ENCODE data around the gene KLHL18. TPM values are rescaled to one million over a fixed set of nuclear protein-coding genes. Genes with fewer than 3 reads are reported as not detected.
"Not testable (repeated sequence)": the region's sequence is repeated elsewhere in the genome, so short reads cannot be mapped to it uniquely, and the experiment has no call there.

KLHL18 gene
- total RNA-seq, 3 donors from 2014 or later = 48.8 to 55.0 (median 52.4) TPM

DNA sequence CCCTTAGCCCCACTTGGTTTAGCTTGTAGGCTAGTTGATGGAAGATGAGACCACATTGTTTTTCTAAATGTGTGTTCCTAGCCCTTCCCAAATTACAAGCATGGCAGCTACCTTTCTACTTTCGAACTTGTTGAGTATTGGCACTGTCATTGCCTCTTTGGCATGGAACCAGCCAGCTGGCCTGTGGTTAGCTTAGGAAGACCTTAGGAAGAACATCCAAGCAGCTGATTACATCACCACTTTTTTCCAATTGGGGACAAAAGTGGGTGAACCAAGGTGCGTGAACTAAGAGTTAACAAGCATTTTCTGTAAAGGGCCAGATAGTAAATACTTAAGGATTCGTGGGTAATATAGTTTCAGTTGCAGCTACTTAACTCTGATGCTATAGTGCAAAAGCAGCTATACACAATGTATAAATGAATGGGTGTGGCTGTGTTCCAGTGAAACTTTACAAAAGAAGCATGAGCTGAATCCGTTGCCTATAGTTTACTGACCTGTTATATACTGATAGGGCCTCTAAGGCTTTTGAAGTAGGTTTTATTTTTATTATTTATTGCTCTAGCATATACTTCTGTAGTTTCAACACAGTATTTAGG lies 8.5 kb downstream of the KLHL18 start:
- no peak for DNase-seq
- Mint-ChIP-seq H3K4me1 (ENCODE audit: low read depth) (peaks cover 24% of the 10 kb centered on the region), H3K9me3 (no peaks in the 10 kb centered on the region), H3K36me3 (ENCODE audit: insufficient read depth) (peaks cover 39% of the 10 kb centered on the region), H3K27me3 (ENCODE audit: low read depth) (no peaks in the 10 kb centered on the region), H3K4me3 (no peak overlapping the region)
- no peak for ATAC-seq

DNA sequence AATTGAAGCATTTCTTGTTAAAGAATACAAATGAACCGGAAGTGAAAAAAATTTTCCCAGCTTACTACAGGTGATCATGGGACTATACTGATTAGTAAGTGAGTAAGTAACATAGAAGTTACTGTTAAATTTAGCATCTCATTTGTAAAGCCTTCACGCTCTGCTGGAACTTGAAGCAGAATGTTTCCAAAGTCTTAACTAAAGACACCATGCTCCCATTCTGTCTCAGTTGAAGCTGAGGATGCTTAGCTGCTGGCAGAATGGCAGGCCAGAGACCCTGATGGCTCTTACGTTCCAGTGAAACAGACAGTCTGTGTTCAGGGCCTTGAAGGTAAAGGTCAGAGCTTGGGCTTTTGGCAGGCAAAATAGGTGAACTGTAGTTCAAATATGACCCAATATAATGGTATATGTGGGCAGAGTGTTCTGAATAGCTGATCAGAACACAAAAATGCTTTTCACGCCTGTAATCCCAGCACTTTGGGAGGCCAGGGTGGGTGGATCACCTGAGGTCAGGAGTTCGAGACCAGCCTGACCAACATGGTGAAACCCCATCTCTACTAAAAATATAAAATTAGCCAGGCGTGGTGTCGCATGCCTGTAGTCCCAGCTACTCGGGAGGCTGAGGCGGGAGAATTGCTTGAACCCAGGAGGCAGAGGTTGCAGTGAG lies 9.1 kb downstream of the KLHL18 start:
- not testable (repeated sequence) for H3K9me3 Mint-ChIP-seq; H3K27me3 Mint-ChIP-seq (ENCODE audit: low read depth); ATAC-seq; H3K4me3 Mint-ChIP-seq; DNase-seq
- Mint-ChIP-seq H3K36me3 (ENCODE audit: insufficient read depth) (peaks cover 39% of the 10 kb centered on the region), H3K4me1 (ENCODE audit: low read depth) (peaks cover 23% of the 10 kb centered on the region)

DNA sequence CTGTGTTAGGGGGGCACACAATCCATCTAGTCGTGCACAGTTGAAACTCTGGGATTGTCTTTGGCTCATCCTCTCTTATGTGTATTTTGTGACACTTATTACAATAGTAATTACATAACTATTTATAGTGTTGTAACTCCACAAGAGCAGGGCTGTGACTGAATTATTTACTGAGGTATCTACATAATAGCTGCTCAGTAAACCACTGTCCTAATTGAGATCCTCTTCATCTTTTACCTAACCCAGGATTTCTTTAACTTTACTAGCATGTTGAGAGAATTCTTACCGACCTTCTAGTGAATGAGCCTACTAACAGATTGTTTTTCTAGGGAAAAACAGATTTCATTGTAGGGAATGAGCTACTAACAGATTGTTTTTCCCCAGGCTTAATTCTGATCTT lies 11.1 kb downstream of the KLHL18 start:
- DNase-seq (no peak), ATAC-seq (no peak)
- H3K4me3 Mint-ChIP-seq = no peak overlapping the region
- peaks cover 35% of the 10 kb centered on the region for H3K36me3 Mint-ChIP-seq (ENCODE audit: insufficient read depth)
- H3K9me3 Mint-ChIP-seq = no peaks in the 10 kb centered on the region
- peaks cover 34% of the 10 kb centered on the region for H3K4me1 Mint-ChIP-seq (ENCODE audit: low read depth)
- no peaks in the 10 kb centered on the region for H3K27me3 Mint-ChIP-seq (ENCODE audit: low read depth)

DNA sequence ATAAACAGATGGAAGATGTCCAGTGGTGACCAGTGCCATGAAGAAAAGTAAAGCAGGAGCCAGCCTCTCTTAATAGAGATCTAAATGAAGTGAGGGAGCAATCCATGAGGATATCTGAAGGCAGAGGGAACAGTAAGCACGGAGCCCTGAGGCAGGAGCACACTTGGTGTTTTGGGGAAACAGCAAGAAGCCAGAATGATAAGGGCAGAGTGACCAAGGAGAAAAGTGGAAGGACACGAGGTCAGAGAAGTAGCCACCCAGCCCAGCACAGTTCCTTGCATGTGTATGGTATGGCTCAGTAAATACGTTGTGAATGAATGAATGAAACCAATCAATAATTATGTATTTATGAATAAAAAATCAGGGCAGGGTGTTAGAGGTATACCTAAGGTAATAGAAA lies 11.6 kb downstream of the KLHL18 start:
- Mint-ChIP-seq H3K4me1 (ENCODE audit: low read depth) (peaks cover 37% of the 10 kb centered on the region), H3K9me3 (no peaks in the 10 kb centered on the region), H3K4me3 (no peak overlapping the region), H3K27me3 (ENCODE audit: low read depth) (no peaks in the 10 kb centered on the region), H3K36me3 (ENCODE audit: insufficient read depth) (peaks cover 31% of the 10 kb centered on the region)
- no peak for ATAC-seq
- no peak for DNase-seq

DNA sequence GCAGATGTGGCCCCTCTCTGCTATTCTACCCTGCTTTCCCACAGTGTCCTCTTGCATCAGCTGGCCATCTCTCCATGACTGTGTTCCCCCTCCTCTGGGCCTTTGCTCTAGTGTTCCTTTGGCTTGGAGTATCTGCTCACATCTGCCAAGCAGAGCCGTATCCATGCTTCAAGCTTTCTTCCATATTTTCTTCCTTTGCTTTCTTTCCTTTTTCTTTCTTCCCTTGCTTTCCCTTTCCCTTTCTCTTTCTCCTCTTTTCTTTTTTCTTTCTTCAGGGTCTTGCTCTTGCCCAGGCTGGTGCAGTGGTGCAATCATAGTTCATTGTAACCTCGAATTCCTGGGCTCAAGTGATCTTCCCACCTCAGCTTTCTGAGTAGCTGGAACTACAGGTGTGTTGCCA lies 12.6 kb downstream of the KLHL18 start:
- no peak overlapping the region for H3K4me3 Mint-ChIP-seq
- no peak for DNase-seq
- H3K4me1 Mint-ChIP-seq (ENCODE audit: low read depth) = peaks cover 39% of the 10 kb centered on the region
- no peak for ATAC-seq
- peaks cover 28% of the 10 kb centered on the region for H3K36me3 Mint-ChIP-seq (ENCODE audit: insufficient read depth)
- no peaks in the 10 kb centered on the region for H3K27me3 Mint-ChIP-seq (ENCODE audit: low read depth)
- no peaks in the 10 kb centered on the region for H3K9me3 Mint-ChIP-seq

DNA sequence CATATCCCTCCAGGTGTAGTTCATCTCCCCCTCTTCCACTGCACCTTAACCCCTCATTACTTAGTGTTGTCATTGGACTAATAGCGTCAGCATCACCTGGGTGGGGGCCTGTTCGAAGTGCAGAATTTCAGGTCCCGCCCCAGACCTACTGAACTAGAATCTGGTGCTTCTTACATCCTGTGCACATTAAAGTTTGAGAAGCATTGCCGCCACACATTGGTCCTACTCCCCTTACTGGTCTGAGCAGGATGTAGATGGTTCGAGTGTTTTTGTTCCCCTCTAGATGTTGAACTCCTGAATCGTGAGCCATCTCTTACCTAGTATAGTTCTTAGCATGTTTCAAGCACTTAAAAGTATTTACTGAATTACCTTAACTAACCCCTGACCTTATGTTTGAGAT lies 13.2 kb downstream of the KLHL18 start:
- peaks cover 39% of the 10 kb centered on the region for H3K4me1 Mint-ChIP-seq (ENCODE audit: low read depth)
- ATAC-seq (no peak), DNase-seq (no peak)
- H3K4me3 Mint-ChIP-seq = no peak overlapping the region
- no peaks in the 10 kb centered on the region for H3K27me3 Mint-ChIP-seq (ENCODE audit: low read depth)
- no peaks in the 10 kb centered on the region for H3K9me3 Mint-ChIP-seq
- peaks cover 21% of the 10 kb centered on the region for H3K36me3 Mint-ChIP-seq (ENCODE audit: insufficient read depth)

DNA sequence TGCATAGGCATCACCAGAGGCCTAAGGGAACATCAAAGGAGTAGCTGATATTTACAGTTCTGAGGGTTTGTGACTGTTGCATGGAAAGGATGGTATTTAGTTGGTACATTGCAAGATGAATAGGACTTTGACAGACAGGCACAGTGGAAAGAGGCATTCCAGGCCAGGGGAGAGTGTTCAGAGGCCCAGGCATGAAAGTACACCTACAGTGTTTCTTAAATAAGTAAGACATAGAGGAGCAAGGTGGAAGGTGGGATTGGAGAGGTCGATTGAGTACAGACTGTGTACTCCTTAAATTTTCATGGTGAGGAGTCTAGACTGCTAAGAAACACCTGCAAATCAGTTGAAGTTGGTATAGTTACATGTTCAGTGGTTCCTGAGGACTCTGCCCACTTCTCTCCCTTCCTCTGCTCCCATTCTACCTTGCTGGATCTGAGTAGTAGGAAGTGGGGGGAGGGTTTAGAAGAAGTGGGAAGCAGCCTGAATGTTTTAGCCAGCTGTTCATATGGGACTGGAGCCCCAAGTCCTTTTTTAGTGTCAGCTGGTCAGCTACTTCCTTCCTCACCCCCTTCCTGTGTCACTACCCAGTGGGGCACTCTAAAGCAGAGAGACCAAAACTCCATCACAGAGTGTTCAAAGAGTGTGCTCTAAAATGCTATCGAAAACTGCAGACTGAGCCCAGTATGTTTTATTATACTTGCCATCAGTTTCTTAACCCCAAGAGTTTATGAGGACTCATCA lies 14.0 kb downstream of the KLHL18 start:
- H3K27me3 Mint-ChIP-seq (ENCODE audit: low read depth) = no peaks in the 10 kb centered on the region
- peaks cover 22% of the 10 kb centered on the region for H3K36me3 Mint-ChIP-seq (ENCODE audit: insufficient read depth)
- no peaks in the 10 kb centered on the region for H3K9me3 Mint-ChIP-seq
- no peak for DNase-seq
- no peak overlapping the region for H3K4me3 Mint-ChIP-seq
- ATAC-seq = no peak
- peaks cover 39% of the 10 kb centered on the region for H3K4me1 Mint-ChIP-seq (ENCODE audit: low read depth)

DNA sequence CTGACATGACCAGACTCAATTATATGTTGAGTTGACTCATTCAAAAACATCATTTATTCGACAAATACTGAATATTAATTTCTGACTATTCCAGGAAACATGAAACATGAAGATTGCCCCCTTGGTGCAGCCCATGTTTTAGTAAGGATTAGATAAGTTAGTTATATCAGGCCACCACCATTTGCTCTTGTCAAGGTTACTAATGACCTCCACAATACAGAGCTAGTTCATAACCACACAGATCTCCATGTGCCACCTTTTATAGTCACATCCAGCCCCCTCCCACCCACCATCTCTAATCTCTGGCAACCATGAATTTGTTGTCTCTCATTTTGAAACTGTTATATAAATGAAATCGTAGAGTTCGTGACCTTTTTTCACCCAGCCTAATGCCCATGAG lies 15.7 kb downstream of the KLHL18 start:
- no peaks in the 10 kb centered on the region for H3K9me3 Mint-ChIP-seq
- no peak for ATAC-seq
- H3K36me3 Mint-ChIP-seq (ENCODE audit: insufficient read depth) = peaks cover 35% of the 10 kb centered on the region
- no peak overlapping the region for H3K4me3 Mint-ChIP-seq
- DNase-seq = no peak
- H3K4me1 Mint-ChIP-seq (ENCODE audit: low read depth) = peaks cover 39% of the 10 kb centered on the region
- H3K27me3 Mint-ChIP-seq (ENCODE audit: low read depth) = no peaks in the 10 kb centered on the region

DNA sequence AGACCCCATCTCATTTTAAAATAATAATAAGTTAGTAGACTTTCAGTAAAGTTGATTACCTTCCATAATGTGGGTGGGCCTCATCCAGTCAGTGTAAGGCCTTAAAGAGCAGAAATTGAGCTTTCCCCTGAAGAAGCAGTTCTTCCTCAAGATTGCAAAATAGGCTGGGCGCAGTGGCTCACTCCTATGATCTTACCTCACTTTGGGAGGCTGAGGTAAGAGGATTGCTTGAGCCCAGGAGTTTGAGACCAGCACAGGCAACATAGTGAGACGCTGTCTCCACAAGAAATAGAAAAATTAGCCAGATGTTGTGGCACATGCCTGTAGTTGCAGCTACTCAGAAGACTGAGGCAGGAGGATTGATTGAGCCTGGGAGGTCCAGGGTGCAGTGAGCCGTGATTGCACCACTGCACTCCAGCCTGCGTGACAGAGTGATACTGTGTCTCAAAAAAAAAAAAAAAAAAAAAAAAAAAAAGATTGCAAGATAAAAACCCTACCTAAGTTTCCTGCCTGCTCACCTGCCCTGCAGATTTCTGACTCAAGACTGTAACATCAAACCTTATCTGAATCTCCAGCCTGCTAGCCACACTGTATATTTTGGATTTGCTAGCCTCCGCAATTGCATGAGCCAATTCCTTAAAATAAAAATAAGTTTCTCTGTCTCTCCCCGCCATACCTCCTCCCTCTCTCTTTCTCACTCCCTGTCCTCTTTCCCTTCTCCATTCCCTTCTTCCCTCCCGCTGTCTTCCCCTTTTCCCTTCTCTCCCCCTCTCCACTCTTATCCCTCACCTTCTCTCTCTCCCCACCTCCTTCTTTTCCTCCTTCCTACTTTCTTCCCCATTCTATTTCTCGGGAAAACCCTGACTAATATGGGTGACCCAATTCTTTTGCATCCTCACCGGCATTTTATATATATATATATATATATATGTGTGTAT lies 16.9 kb downstream of the KLHL18 start:
- Mint-ChIP-seq H3K4me3 (no peak overlapping the region), H3K27me3 (ENCODE audit: low read depth) (no peaks in the 10 kb centered on the region), H3K4me1 (ENCODE audit: low read depth) (peaks cover 34% of the 10 kb centered on the region), H3K36me3 (ENCODE audit: insufficient read depth) (peaks cover 29% of the 10 kb centered on the region), H3K9me3 (no peaks in the 10 kb centered on the region)
- DNase-seq = no peak
- no peak for ATAC-seq

DNA sequence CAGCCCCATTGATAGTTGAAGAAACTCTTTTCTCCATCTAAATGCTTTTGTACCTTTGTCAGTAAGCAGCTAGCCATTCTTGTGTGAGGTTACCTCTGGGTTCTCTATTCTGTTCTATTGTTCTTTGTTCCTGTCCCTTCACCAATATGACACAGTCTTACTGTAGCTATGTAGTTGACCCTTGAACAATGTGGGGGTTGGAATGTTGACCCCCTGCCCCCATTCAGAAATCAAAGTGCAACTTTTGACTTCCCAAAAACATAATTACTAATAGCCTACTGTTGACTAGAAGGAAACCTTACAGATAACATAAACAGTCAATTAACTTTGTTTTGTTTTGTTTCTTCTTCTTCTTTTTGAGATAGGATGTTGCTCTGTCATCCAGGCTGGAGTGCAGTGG lies 18.7 kb downstream of the KLHL18 start:
- Mint-ChIP-seq H3K4me3 (no peak overlapping the region), H3K27me3 (ENCODE audit: low read depth) (no peaks in the 10 kb centered on the region), H3K36me3 (ENCODE audit: insufficient read depth) (peaks cover 29% of the 10 kb centered on the region), H3K4me1 (ENCODE audit: low read depth) (peaks cover 29% of the 10 kb centered on the region), H3K9me3 (no peaks in the 10 kb centered on the region)
- ATAC-seq = no peak
- DNase-seq = no peak

DNA sequence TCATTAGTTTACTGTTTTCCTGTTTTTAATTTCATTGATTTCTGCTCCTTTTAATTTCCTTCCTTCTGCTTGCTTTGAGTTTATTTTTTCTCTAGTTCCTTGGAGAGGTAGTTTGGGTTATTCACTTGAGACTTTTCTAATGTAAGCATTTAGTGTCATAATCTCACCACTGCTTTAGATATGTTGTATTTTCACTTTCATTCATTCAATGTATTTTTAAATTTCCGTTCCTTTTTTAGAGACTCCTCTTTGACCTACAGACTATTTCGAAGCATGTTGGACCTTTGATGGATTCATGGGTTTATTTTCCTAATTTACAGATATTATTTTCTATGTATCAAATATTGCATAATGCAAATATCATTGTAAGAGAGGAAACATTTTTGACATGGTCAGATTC lies 23.3 kb downstream of the KLHL18 start:
- Mint-ChIP-seq H3K9me3 (no peaks in the 10 kb centered on the region), H3K27me3 (ENCODE audit: low read depth) (no peaks in the 10 kb centered on the region), H3K36me3 (ENCODE audit: insufficient read depth) (peaks cover 40% of the 10 kb centered on the region), H3K4me3 (no peak overlapping the region), H3K4me1 (ENCODE audit: low read depth) (peaks cover 10% of the 10 kb centered on the region)
- no peak for DNase-seq
- no peak for ATAC-seq

DNA sequence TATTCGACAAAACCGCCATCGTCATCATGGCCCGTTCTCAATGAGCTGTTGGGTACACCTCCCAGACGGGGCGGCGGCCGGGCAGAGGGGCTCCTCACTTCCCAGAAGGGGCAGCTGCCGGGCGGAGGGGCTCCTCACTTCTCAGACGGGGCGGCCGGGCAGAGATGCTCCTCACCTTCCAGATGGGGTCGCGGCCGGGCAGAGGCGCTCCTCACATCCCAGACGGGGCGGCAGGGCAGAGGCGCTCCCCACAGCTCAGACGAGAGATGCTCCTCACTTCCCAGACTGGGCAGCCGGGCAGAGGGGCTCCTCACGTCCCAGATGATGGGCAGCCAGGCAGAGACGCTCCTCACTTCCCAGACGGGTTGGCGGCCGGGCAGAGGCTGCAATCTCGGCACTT lies 26.5 kb downstream of the KLHL18 start:
- H3K27me3 Mint-ChIP-seq (ENCODE audit: low read depth); ATAC-seq; DNase-seq; H3K4me3 Mint-ChIP-seq; H3K9me3 Mint-ChIP-seq: not testable (repeated sequence)
- peaks cover 24% of the 10 kb centered on the region for H3K36me3 Mint-ChIP-seq (ENCODE audit: insufficient read depth)
- peaks cover 13% of the 10 kb centered on the region for H3K4me1 Mint-ChIP-seq (ENCODE audit: low read depth)

DNA sequence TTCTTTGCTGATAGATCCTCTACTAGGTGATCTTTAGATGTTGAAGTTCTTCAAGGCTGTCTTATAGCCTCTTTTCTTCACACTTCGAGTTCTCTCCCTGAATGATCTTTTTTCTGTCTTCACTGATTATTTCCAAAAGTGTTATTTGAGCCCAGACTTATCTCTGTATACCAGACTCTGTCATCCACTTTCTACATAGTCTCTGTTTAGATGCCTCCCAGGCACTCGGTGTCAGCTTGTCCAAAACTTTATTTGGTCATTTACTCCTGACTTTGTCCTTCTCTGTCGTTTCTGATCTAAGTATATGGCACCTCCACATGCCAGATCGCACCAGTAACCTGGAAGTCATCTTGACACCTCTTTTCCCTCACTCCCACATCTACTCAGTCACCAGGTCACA lies 27.6 kb downstream of the KLHL18 start:
- DNase-seq (no peak), ATAC-seq (no peak)
- no peaks in the 10 kb centered on the region for H3K27me3 Mint-ChIP-seq (ENCODE audit: low read depth)
- peaks cover 25% of the 10 kb centered on the region for H3K36me3 Mint-ChIP-seq (ENCODE audit: insufficient read depth)
- H3K9me3 Mint-ChIP-seq = no peaks in the 10 kb centered on the region
- H3K4me1 Mint-ChIP-seq (ENCODE audit: low read depth) = peaks cover 12% of the 10 kb centered on the region
- H3K4me3 Mint-ChIP-seq = no peak overlapping the region

DNA sequence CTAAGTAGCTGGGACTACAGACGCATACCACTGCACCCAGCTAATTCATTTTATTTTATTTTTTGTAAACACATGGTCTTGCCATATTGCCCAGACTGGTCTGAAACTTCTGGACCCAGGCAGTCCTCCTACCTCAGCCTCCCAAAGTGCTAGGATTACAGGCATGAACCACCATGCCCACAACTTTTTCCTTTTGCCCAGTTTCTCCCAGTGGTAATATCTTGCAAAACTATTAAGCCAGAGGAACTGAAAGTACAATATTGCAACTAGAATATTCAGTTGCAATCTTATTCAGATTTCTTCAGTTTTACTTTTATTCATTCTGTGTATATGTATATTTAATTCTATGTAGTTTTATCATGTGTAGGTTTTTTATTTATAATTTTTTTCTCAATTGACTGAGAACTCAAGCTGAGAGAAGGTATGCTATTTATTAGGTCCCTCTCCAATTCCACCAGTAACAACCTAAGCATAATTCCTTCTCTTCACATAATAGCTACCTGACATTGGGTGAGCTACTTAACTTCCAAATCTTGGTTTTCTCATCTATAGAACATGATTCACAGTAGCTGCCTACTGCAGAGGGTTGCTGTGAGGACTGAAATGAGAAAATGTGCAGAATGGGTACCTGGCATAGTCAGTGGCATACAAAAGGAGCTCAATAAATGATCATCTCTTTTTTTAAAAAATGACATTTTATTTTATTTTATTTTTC lies 30.8 kb downstream of the KLHL18 start:
- Mint-ChIP-seq H3K9me3 (no peaks in the 10 kb centered on the region), H3K4me3 (no peak overlapping the region), H3K36me3 (ENCODE audit: insufficient read depth) (peaks cover 14% of the 10 kb centered on the region), H3K4me1 (ENCODE audit: low read depth) (peaks cover 6% of the 10 kb centered on the region), H3K27me3 (ENCODE audit: low read depth) (no peaks in the 10 kb centered on the region)
- ATAC-seq (no peak), DNase-seq (no peak)

Measured in activated T-cell treated with anti-CD3 and anti-CD28 coated beads, Interleukin-2, amount 50 U/mL, for 4 hours (primary cell).